HepG2 (cell line): ENCODE results near the gene COQ7. TPM values are rescaled to one million over a fixed set of nuclear protein-coding genes. Genes with fewer than 3 reads are reported as not detected.

Experiments
- CEBPG ChIP-seq: IDR thresholded peaks from 2 replicates; pipeline ENCODE4 v1.6.1; 2016
- FOSL2 ChIP-seq: sonication (generic); formaldehyde crosslinking; IDR thresholded peaks from 2 replicates; pipeline ENCODE4 v1.4.0; 2020; ENCODE audit warnings: missing genetic modification reagents
- GTF2F1 ChIP-seq: fragments of 150-350 bp; IDR thresholded peaks from 2 replicates; pipeline ENCODE4 v1.6.1; 2014; ENCODE audit warnings: low read length
- HHEX ChIP-seq: IDR thresholded peaks from 2 replicates; pipeline ENCODE4 v1.6.1; 2016; ENCODE audit warnings: control low read depth
- HNF1B ChIP-seq: sonication (generic); formaldehyde crosslinking; IDR thresholded peaks from 2 replicates; pipeline ENCODE4 v1.5.1; 2020; ENCODE audit warnings: mild to moderate bottlenecking, moderate library complexity, missing genetic modification reagents
- MAX ChIP-seq: IDR thresholded peaks from 2 replicates; pipeline ENCODE4 v1.6.1; 2012; ENCODE audit warnings: inconsistent platforms
- SNAPC5 ChIP-seq: sonication (generic); formaldehyde crosslinking; IDR thresholded peaks from 2 replicates; pipeline ENCODE4 v1.8.1; 2023; ENCODE audit warnings: mild to moderate bottlenecking, missing genetic modification reagents, borderline replicate concordance
- ZBTB40 ChIP-seq, 2 experiments: fragments of 450-650 bp in 1 of 2; sonication (generic) in 1 of 2; formaldehyde crosslinking in 1 of 2; IDR thresholded peaks; 2 replicates each; pipeline versions ENCODE4 v1.6.1 to v1.8.0; 2016 to 2022; ENCODE audit warnings: antibody characterized with exemption in 1 of 2, mild to moderate bottlenecking in 1 of 2, missing genetic modification reagents in 1 of 2
- ZBTB7A ChIP-seq: sonication (generic); formaldehyde crosslinking; IDR thresholded peaks from 2 replicates; pipeline ENCODE4 v1.8.0; 2022; ENCODE audit warnings: mild to moderate bottlenecking, missing genetic modification reagents
- ZNF143 ChIP-seq: sonication (generic); formaldehyde crosslinking; IDR thresholded peaks from 2 replicates; pipeline ENCODE4 v1.4.0; 2020; ENCODE audit warnings: missing genetic modification reagents
- ZNF451 ChIP-seq: sonication (generic); formaldehyde crosslinking; IDR thresholded peaks from 2 replicates; pipeline ENCODE4 v1.5.0; 2020; ENCODE audit warnings: mild to moderate bottlenecking, missing genetic modification reagents
- ZNF574 ChIP-seq: sonication (generic); formaldehyde crosslinking; IDR thresholded peaks from 2 replicates; pipeline ENCODE4 v1.4.0; 2020; ENCODE audit warnings: missing genetic modification reagents
- ZNF598 ChIP-seq: sonication (generic); formaldehyde crosslinking; IDR thresholded peaks from 2 replicates; pipeline ENCODE4 v1.5.1; 2020; ENCODE audit warnings: mild to moderate bottlenecking, missing genetic modification reagents, borderline replicate concordance
- ZNF619 ChIP-seq: sonication (generic); formaldehyde crosslinking; IDR thresholded peaks from 2 replicates; pipeline ENCODE4 v1.4.0; 2020; ENCODE audit warnings: mild to moderate bottlenecking, missing genetic modification reagents
- ZNF883 ChIP-seq: sonication (generic); formaldehyde crosslinking; IDR thresholded peaks from 2 replicates; pipeline ENCODE4 v1.5.1; 2020; ENCODE audit warnings: mild to moderate bottlenecking, missing genetic modification reagents; ENCODE audit errors: not compliant biosample characterization
- polyA plus RNA-seq, 8 experiments: library from polyadenylated mRNA; depleted of rRNA in 3 of 8; stranded (reverse) in 7 of 8; unstranded in 1 of 8; fragments of >200 nt; fragmentation: Illumina TruSeq in 4 of 8; extraction: Trizol in 4 of 8; gene quantifications; 2 replicates each; pipeline versions ENCODE4 v1.2.1 to v1.2.3, GENCODE V29; 2011 to 2016; ENCODE audit warnings: low read depth in 4 of 8, missing spikeins in 1 of 8, mixed read lengths in 1 of 8; ENCODE audit not compliant: insufficient read depth in 1 of 8
- total RNA-seq, 5 experiments: library from RNA; depleted of rRNA; stranded (reverse); fragments of >200 nt; fragmentation: Illumina TruSeq; extraction: Trizol; gene quantifications; 2 replicates each; pipeline ENCODE4 v1.2.3, GENCODE V29; 2016; ENCODE audit warnings: low read depth in 1 of 5

Gene COQ7
- total and polyA plus RNA-seq, 2 of the 13 experiments (the other 11 are each of a cell fraction or from before 2014, with no cell fraction given) = 20.1 to 45.7 TPM

GRCh38 chr16:19123535-19124178 is 56.2 kb downstream of the COQ7 start (continued):
- TF ChIP-seq ZNF574 (CRISPR knock-in tag) = 0 out of 2 replicates have a peak, but pooled peaks have one; percentile 16
- TF ChIP-seq ZBTB7A (CRISPR knock-in tag) = 0 out of 2 replicates have a peak, but pooled peaks have one; percentile 62
- TF ChIP-seq CEBPG (CRISPR knock-in tag) = peak; percentile 40; the same call in 1 of the 2 replicates
- peak; percentile 73 for TF ChIP-seq FOSL2 (CRISPR knock-in tag)
- TF ChIP-seq HNF1B (CRISPR knock-in tag) = peak; percentile 8; the same call in 1 of the 2 replicates
- peak; percentile 59 for TF ChIP-seq ZNF883 (CRISPR knock-in tag)
- peak; percentile 49; the same call in 1 of the 2 replicates for TF ChIP-seq ZNF619 (CRISPR knock-in tag)
- TF ChIP-seq SNAPC5 = no peak
- no peak for TF ChIP-seq ZNF598 (CRISPR knock-in tag)
- 0 out of 2 replicates have a peak, but pooled peaks have one; percentile 39 for TF ChIP-seq ZNF451 (CRISPR knock-in tag)
- no peak for TF ChIP-seq GTF2F1
- 0 out of 2 replicates have a peak, but pooled peaks have one; percentile 59 for TF ChIP-seq HHEX (CRISPR knock-in tag)
- no peak for TF ChIP-seq ZBTB40 (IDR thresholded peaks at IDR 0.05)
- peak; percentile 61 for TF ChIP-seq ZBTB40 (CRISPR knock-in tag; IDR thresholded peaks at IDR 0.05)
- no peak for TF ChIP-seq ZNF143 (CRISPR knock-in tag)
- peak; percentile 63 for TF ChIP-seq MAX
